DND-41 (cell line): ENCODE data around the gene FYB2.

Experiments
- ATAC-seq: fragments of 200-7000 bp; cut with Tn5 transposase; 3 replicates; pipeline ENCODE4 v1.9.1; 2021; ENCODE audit warnings: low read depth; ENCODE audit not compliant: insufficient read depth
- DNase-seq: peaks from one replicate; pipeline ENCODE4 v3.0.0-alpha.2; 2020
- H2AFZ ChIP-seq: 2 replicates; pipeline ENCODE4 v1.6.0; 2012; ENCODE audit warnings: low read depth, low read length
- H3K27ac ChIP-seq: 2 replicates; pipeline ENCODE4 v1.5.1; 2012; ENCODE audit warnings: low read length, inconsistent platforms
- H3K27me3 ChIP-seq: fragments of 200-600 bp; sonication (generic); 2 replicates; pipeline ENCODE4 v1.6.0; 2012; ENCODE audit warnings: low read length, mild to moderate bottlenecking, inconsistent platforms; ENCODE audit not compliant: insufficient read depth, poor library complexity
- H3K36me3 ChIP-seq: 2 replicates; pipeline ENCODE4 v1.5.1; 2012; ENCODE audit warnings: low read length, inconsistent platforms; ENCODE audit not compliant: insufficient read depth
- H3K4me1 ChIP-seq: 2 replicates; pipeline ENCODE4 v1.5.1; 2012; ENCODE audit warnings: mild to moderate bottlenecking, low read length; ENCODE audit not compliant: insufficient read depth
- H3K4me2 ChIP-seq: 2 replicates; pipeline ENCODE4 v1.6.0; 2012; ENCODE audit warnings: mild to moderate bottlenecking, moderate library complexity, low read length, inconsistent platforms; ENCODE audit not compliant: insufficient read depth
- H3K4me3 ChIP-seq, 2 experiments: fragments of 200-600 bp in 1 of 2; shearing (Covaris generic) in 1 of 2; 2 replicates each; pipeline ENCODE4 v1.5.1; 2012 to 2016; ENCODE audit warnings: inconsistent platforms in 2 of 2, low read length in 2 of 2, mild to moderate bottlenecking in 2 of 2, low read depth in 1 of 2, moderate library complexity in 1 of 2
- H3K79me2 ChIP-seq: 2 replicates; pipeline ENCODE4 v1.6.0; 2012; ENCODE audit warnings: low read length, inconsistent platforms; ENCODE audit not compliant: insufficient read depth
- H3K9ac ChIP-seq: 2 replicates; pipeline ENCODE4 v1.6.0; 2012; ENCODE audit warnings: low read depth, mild to moderate bottlenecking, inconsistent platforms, low read length, moderate library complexity
- H3K9me3 ChIP-seq: 2 replicates; pipeline ENCODE4 v1.5.1; 2012; ENCODE audit warnings: low read length, moderate library complexity, mild to moderate bottlenecking, inconsistent platforms; ENCODE audit not compliant: insufficient read depth, severe bottlenecking
- H4K20me1 ChIP-seq: 2 replicates; pipeline ENCODE4 v1.6.0; 2012; ENCODE audit warnings: low read length; ENCODE audit not compliant: insufficient read depth
- CTCF ChIP-seq: IDR thresholded peaks from 2 replicates; pipeline ENCODE4 v1.5.1; 2012; ENCODE audit warnings: borderline replicate concordance, low read length, moderate library complexity, mild to moderate bottlenecking; ENCODE audit not compliant: poor library complexity, severe bottlenecking; ENCODE audit errors: extremely low read depth
- EZH2 ChIP-seq: IDR thresholded peaks from 3 replicates; pipeline ENCODE4 v1.6.1; 2012; ENCODE audit warnings: borderline replicate concordance, low read depth, mild to moderate bottlenecking, moderate library complexity, low read length, inconsistent platforms; ENCODE audit not compliant: severe bottlenecking

Gene FYB2

GRCh38 chr1:56797065-56797685 is 22.0 kb downstream of the FYB2 start:
- H3K9ac ChIP-seq, result no peak overlapping the region
- H3K4me2 ChIP-seq, result no peak overlapping the region
- H3K27ac ChIP-seq, result no peak overlapping the region
- no peaks in the 10 kb centered on the region for H3K9me3 ChIP-seq
- no peak for TF ChIP-seq CTCF
- no peak for TF ChIP-seq EZH2
- no peaks in the 10 kb centered on the region for H3K27me3 ChIP-seq
- H2AFZ ChIP-seq, result no peak overlapping the region
- no peak for DNase-seq
- ATAC-seq, result no peak
- no peaks in the 10 kb centered on the region for H4K20me1 ChIP-seq
- no peaks in the 10 kb centered on the region for H3K36me3 ChIP-seq
- no peaks in the 10 kb centered on the region for H3K79me2 ChIP-seq
- H3K4me3 ChIP-seq, result no peak overlapping the region
- H3K4me1 ChIP-seq, result no peaks in the 10 kb centered on the region

GRCh38 chr1:56795870-56796269 is 23.3 kb downstream of the FYB2 start:
- H3K9me3 ChIP-seq, result no peaks in the 10 kb centered on the region
- H3K79me2 ChIP-seq, result no peaks in the 10 kb centered on the region
- H3K27me3 ChIP-seq, result no peaks in the 10 kb centered on the region
- DNase-seq, result no peak
- H2AFZ ChIP-seq, result no peak overlapping the region
- TF ChIP-seq CTCF (no peak), EZH2 (no peak)
- no peak overlapping the region for H3K4me3 ChIP-seq
- ATAC-seq, result no peak
- no peaks in the 10 kb centered on the region for H4K20me1 ChIP-seq
- H3K4me1 ChIP-seq, result no peaks in the 10 kb centered on the region
- no peak overlapping the region for H3K27ac ChIP-seq
- H3K9ac ChIP-seq, result no peak overlapping the region
- no peak overlapping the region for H3K4me2 ChIP-seq
- H3K36me3 ChIP-seq, result no peaks in the 10 kb centered on the region

- no peaks in the 10 kb centered on the region for H3K36me3 ChIP-seq
- H2AFZ ChIP-seq, result no peak overlapping the region
- H3K4me2 ChIP-seq, result no peak overlapping the region
- no peaks in the 10 kb centered on the region for H4K20me1 ChIP-seq
- H3K79me2 ChIP-seq, result no peaks in the 10 kb centered on the region
- no peak overlapping the region for H3K9ac ChIP-seq
- no peak for DNase-seq
- TF ChIP-seq EZH2 (no peak), CTCF (no peak)
- no peak for ATAC-seq
- H3K4me1 ChIP-seq, result no peaks in the 10 kb centered on the region
- H3K9me3 ChIP-seq, result no peaks in the 10 kb centered on the region
- no peak overlapping the region for H3K27ac ChIP-seq
- no peak overlapping the region for H3K4me3 ChIP-seq
- H3K27me3 ChIP-seq, result peaks cover 7% of the 10 kb centered on the region
Observed at GRCh38 chr1:56790036-56790435, 29.2 kb downstream of the FYB2 start.
